Cerebellar nuclear complex (tissue), 1 donor: ENCODE results near the gene UROD.

ENCODE experiments used
- DNase-seq, 2 experiments: peaks; one replicate each; lab custom pipeline; 2025; lab: John Stamatoyannopoulos, UW

UROD gene

DNA sequence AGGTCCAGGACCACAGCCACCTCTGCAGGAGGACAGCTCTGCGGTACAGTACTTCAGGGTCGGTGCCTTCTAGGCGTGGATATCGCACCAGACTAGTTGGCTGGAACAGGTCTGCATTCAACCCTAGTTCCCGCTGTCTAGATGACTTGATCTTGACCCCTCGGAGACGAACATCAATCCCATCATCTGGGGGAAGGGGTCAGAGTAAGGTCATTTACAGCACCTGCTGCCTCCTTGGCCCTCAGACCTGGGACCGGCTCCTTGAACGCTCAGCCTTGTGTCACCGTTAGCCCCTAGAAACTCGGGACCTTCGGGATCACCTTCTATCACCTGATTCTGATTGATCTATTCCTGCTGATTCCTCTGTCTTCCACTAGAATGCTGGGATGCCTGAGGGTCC is 3.5 kb upstream of the UROD start:
- no peak for DNase-seq

DNA sequence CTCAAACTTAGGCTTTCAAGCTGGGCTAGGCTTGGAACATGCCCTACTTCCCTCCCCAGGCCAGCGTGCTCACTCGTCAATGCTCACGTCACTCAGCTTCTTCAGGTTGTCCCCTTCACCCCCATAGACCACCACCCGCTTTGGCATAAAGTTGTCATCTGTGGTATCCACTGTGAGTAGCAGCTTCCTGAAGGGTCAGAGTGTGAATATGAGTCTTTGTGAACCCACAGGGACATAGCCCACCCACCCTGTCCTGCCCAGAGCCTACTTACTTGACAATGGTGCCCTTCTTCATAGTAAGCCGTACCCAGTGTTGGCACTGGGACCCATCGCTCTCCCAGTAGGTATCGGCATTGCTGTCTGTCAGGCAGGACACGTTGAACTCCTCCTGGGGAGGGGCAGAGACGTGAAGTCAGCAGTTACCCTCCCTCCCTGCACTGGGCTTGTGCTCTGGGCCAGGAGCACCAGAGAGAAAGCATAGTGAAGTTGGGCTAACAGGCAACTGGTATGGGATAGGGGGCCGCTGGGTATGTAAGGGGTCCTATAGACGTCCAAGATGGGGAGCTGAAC is 2.7 kb upstream of the UROD start:
- no peak for DNase-seq

DNA sequence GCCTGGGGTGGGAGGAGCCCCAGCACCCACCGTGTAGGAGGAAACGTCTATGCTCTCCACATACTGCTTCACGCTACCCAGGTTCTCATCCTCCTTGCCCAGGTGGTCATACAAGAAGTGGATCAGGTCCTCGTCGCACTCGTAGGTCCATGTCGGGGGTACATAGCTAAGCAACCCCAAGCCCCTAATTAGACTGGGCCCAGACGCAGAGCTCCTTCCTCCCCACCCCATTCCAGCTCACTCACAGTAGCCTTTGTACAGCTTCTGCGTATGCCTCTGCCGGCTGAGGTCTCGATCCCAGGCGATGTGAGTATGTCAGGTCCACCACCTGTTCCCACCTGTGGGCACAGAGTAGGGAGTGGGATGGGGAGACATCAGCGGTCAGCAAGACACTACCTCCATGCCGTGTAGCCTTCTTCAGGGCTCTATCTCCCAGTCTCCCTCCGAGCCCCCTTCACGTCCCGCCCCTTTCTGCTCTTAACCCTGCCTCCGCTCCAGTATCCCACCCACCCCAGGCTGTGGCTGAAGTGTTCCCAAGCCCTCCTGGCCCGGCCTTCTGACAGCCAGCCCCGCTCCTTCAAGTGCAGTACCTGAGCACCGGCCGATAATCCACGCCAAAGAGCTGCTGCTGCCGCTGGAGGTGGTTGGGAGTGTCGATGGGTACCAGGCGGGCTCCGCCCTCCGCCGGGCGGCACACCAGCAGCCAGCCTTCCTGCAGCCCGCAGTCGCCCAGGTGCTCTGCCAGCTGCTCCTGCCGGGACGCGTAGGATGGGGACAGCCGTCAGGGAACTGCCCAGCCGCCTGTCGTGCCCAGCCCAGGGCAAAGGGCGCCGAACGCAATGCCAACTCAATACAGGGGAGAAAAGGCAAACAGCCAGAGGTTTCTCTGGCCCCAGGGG is 1.8 kb upstream of the UROD start:
- DNase-seq: no peak

DNA sequence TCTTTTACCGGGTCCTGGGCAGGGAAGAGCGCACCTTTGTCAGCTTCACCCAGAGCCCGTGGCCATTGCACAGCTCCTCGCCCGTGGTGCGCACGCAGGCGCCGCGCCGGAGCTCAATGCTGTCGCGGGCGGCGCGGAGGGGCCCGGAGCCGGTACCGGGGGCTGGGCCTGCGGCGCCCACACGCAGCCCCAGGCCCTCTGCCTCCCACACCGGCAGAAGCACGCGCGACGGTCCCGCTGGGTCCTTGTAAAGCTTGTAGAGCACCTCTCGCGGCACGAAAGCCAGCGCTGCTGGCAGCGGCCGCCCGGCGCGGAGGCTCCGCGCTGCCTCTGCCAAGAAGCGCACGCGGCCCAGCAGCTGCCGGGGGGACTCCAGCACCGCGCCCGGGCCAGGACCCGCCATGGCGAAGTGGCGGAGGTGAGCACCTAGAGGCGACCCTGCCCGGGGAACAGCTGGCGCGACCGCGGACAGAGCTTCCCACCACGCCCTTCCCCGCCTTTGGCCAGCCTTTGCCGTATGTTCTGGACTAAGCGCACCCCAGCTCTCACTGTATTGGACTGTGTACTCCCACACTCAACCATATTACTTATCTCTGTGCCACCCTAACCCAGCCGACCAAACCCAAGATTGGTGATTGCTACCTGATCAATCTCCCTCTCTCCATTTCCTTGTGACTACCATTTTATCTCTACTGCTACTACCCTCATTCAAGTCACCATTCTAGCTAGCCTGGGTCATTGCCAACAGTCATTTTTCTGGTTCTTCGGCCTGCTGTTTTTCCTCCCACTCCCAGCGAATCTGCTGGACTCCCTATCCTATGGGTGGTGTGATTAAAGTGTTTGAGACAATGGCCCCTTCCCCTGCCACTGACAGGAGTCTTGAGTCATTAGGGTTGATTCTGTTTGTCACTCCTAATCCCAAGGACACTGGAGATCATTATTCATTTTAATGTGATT is 921 bp upstream of the UROD start, which contains the start of gene HECTD3:
Gene HECTD3, minus strand, starts transcription at position 470 of the 957 bp plus-strand sequence. Its CDS starts 67 bp downstream, at position 403.
- DNase-seq: peak in 1 of 2 experiments; percentile 46

DNA sequence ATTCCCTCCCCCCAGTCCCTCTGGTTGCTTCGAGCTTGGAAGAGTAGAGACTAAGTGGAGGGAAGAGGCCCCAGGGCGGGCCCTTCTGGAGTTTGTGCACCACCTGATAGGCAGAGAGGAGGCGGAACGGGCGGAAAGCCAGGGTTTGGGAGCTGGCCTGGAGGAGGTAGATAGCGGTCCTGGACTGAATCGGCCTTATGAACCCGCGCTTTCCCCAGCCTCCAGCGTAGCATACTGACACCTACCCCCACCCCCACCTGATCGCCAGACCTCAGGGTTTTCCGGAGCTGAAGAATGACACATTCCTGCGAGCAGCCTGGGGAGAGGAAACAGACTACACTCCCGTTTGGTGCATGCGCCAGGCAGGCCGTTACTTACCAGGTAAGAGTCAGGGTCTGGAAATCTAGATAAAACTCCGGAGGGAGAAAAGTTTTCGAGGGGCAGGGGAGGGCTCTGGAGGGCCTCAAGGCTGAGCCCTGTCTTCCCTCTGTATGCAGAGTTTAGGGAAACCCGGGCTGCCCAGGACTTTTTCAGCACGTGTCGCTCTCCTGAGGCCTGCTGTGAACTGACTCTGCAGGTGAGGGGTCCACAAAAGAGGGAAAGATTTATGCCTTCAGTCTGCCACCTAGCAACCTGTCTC is 705 bp downstream of the UROD start:
- DNase-seq: no peak

DNA sequence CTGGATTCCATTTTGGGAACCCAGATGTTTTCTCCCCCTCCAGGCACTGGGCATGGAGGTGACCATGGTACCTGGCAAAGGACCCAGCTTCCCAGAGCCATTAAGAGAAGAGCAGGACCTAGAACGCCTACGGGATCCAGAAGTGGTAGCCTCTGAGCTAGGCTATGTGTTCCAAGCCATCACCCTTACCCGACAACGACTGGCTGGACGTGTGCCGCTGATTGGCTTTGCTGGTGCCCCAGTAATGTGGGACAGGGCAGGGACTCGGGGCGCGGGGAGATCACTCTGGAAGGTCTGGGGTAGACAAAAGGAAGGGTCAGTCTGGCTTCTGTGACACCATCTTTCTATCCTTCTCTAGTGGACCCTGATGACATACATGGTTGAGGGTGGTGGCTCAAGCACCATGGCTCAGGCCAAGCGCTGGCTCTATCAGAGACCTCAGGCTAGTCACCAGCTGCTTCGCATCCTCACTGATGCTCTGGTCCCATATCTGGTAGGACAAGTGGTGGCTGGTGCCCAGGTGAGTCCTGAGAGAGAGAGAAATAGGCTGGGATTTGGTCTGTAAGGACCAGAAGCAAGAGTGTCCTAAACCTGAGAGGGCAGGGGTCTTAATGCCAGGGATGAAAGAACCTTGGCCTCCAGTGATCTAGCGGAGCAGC is 1.6 kb downstream of the UROD start:
- no peak for DNase-seq

DNA sequence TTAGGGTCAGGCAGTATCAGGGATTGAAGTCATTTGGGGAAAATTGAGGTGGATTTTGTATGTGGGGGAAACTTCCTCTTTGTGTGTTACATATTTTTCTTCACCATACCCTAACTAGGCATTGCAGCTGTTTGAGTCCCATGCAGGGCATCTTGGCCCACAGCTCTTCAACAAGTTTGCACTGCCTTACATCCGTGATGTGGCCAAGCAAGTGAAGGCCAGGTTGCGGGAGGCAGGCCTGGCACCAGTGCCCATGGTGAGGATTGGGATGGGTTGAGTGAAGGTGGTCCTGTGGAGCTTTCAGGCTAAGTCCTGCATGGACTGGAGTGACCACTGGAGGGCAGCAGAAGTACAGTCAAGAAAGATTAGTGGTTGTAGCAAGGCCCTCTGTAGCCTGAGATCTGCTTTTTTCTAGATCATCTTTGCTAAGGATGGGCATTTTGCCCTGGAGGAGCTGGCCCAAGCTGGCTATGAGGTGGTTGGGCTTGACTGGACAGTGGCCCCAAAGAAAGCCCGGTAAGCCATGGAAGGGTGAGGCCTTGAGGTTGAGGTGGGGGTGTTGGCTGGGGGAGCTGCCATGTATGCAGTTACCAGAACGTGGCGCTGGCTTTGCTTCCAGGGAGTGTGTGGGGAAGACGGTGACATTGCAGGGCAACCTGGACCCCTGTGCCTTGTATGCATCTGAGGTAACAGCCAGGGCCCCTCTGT is 2.4 kb downstream of the UROD start:
- peak; percentile 48 to 83 for DNase-seq

DNA sequence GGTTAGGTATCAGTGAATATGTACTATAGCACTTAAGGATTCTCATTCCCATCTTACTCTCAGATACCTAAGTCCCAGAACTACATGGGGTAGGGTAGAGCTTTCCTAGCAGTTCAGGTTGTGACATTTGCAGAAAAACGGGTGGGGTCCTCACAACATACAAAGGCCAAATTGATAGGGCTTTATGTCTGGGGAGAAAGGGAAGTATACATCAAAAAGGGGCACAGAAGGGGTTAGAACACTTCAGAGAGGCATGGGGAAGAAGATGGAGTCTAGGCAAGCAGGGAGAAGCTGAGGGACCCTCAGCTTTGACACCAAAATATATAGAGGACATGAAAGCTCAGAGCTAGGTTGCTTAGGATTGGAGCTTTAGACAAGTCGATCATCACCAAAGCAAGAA is 3.6 kb downstream of the UROD start:
- no peak for DNase-seq

DNA sequence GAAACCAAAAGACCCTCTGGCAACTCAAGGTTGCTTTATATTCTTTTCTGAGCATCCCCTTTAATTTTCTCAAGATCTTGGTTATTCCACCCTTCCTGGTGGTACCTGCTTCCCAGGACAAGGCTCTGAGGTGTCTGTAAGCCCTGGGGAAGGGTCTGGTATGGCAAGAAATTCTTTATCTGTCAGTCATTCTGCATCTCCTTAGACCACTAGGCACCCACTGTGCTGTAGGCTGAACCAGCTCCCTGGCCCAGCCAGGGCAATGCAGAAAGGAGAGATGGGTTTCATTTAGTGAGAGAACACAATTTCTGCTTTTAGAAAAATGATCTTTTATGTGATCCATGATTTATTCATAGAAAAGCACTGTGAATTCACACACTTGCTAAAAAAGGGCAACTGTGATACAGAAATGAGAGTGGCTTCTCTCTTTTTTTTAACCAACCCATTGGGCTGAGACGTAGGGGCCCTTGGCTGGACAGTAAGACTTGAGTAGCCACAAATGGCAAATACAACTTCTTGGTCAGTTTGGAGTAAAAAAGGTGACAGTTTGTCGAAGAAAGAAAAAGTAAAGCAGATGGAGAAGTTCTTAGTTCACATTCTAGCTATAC is 4.1 kb downstream of the UROD start:
- DNase-seq: no peak

DNA sequence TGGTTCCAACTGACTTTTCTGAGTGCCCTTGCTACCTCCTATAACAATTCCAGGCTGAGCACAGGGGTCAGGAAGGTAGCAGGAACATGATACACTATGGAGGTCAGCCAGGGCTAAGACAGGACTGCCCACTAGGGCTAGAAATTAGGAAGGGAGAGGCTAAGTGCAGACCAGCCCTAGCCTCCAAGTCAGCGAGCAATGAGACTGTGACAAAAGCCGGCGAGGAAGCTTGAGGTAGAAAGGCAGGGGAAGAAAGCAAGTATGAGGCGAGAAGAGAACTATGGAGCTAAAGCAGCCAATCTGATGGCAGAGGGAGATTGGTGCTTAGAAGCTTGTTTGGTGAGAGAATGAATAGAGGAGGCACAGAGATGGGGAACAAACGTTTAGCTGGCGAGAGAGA is 4.7 kb downstream of the UROD start:
- DNase-seq: no peak

DNA sequence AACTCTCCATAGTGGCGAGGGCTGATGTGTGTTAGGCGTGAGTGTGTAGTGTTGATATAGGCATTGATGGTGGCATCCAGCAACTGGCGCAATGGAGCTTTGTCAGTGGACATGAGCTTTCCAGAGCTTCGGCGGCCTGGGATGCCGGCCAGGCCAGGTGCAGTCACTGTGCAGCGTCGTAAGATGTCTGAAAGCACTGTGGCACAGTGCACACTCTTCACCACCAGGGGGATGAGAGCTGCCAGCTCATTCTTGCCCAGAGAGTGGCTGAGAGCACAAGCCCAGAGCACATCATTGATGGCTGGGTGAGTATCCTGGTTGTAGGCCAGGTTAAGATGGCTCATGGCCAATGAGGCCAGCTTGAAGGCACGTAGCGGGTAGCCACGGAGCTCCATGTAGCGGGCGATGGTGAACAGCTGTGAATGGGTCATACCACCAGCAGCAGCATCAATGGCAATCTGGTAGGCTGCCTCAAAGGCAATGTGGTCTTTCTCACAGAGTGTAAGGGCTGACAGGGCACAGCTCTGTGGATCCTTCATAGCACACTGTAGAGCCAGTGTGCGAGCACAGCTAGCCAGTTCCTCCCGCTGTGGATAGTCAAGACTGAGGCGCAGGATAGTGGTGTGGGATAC is 6.7 kb downstream of the UROD start:
- DNase-seq: peak; percentile 18 to 84

DNA sequence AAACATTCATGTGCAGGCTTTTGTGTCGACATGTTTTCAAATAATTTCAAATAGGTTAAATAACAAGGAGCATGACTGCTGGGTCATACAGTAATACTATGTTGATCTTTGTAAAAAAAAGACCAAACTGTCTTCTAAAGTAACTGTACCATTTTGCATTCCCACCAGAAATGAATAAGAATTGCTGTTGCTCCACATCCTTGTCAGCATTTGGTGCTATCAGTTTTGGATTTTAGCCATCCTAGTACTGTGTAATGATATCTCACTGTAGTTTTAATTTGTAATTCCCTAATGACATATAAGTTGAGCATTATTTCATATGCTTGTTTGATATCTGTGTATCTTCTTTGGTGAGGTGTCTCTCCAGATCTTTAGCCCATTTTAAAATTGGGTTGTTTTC is 11.6 kb downstream of the UROD start:
- no peak for DNase-seq

DNA sequence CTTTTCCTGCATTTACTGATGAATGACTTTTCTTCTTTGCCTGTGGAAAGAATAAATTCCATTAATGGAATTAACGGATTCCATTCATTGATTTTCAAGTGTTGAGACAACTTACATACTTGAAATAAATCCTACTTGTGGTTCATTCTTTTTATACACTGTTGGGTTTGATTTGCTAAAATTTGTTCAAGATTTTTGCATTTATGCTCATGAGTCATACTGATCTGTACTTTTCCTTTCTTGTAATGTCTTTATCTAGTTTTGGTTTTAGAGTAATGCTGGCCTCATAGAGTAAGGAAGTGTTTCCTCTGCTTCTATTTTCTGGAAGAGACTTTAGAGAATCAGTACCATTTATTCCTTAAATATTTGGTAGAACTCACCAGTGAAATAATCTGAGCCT is 14.4 kb downstream of the UROD start:
- no peak for DNase-seq

DNA sequence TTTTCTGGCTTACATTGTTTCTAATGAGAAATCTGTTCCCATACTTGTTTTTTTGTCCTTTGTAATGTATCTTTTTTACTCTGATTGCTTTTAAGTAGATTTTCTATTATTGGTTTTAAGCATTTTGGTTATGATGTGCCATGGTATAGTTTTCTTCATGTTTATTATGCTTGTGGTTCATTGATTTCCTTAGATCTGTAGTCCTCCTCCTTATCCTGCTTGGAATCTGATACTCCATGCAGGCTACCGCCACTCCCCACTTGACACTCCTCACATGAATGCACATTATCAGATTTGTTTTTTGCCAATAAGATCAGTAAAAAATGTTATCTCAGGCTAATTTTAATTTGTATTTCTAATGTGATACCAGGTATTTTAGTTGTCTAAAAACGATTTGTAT is 20.8 kb downstream of the UROD start:
- DNase-seq: no peak

DNA sequence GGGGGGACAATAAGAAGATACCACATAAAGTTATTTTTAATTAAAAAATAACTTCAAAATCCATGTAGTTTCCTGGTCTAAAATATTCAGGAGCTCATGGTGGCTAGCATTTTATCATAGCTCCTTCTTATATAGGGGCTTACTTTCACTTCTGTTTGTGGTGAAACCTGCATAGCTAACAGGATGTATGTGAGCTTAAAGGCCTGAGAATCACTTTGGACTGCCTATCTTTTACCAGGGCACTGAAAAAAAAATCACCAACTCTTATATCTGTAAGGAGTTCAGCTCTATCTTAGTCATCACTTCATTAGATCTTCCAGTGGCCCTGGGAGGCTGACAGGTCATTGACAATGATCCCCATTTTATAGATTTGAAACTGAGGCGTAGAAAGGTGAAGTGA is 21.3 kb downstream of the UROD start:
- no peak for DNase-seq

DNA sequence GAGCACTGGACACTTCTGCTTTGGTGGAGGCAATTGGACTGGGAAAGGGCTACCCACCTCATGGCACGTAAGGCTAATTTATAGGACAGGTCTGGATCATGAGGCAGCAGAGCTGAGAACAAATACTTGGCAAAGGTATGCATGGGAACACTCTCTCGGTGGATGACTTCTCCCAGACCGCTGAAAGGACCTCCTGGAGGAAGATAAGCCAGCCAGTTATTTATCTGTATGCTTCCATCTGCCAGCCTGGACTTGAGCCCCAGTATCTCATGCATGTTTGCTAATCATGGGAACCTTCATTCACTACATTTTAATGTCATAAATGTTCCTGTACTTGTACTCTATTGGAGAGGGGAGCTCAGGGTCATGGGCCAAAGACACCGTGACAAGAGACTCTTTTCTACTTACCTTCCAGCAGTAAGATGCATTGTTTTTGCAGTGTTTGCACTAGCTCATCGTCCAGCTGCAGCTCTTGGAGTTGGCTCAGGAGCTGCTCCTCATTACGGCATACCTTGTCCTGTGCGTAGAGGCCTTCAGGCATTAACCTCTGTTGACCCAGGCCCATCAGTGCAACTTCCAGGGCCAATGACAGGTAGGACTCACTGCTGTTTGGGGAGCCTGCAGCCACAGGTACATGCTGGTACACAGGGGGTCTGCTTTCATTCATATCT is 23.7 kb downstream of the UROD start:
- peak; percentile 24 to 55 for DNase-seq

DNA sequence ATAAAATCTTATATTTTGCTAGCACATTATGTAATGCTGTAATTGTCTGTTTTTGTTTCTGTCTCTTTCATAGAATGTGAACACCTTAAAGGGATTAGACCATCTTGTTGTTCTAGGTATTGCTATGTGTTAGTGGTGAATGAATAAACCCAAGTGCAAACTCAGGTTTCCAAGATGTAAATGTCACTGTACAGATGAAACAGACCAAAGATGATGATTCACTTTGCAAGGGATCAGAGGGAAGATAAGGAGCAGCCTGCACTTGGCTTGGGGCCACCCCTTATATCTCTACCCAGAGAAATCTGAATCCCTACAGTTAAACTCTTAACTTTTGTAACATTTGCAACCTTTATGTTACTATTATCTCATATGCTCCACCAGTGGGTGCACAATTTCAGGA is 25.4 kb downstream of the UROD start:
- no peak for DNase-seq

DNA sequence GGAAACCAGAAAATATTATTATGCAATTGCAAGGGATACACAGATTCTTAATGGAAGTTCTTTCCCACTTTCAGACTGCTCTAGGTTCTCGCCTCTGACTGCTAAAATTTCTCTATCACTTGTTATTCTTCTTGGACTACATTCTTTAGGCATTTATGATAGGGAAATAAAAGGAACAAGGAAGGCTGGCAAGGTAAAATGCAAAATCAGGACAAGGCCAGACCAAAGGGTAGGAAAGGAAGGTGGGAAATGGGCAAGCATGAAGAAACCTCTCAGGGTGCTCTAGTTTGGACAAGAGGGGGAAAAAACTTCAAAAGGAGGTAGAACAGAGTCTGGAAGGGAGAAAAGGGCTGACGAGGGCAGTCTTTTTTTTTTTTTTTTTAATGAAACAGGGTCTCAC is 26.2 kb downstream of the UROD start:
- DNase-seq: no peak

DNA sequence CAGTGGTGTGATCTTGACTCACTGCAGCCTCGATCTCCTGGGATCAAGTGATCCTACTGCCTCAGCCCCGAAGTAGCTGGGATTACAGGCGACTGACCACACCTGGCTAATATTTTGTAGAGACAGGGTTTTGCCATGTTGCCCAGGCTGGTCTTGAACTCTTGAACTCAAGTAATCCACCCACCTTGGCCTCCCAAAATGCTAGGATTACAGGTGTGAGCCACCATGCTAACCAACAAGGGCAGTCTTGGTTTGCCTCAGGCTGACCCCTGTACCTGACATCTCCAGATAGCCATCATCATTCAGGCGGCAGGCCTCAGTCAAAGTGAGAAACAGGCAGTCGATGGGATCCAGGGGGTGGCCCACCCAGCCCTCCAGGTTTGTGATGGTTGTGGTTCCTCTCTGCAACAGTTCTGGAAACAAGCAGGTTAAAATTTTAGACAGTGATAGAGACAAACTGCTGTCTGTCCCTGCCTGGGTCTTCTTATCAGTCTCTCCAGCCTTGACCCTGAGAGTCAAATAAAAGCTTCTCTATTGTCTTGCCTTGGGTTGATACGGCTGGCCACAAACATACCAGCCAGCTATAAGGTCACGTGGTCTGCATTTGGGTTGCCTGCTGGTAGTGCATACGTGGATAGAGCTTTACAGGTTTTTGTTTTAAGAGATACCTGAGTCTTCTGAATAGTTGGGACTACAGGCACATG is 26.8 kb downstream of the UROD start:
- no peak for DNase-seq
